ENCODE data around the gene MINDY4. TPM values are rescaled to one million over a fixed set of nuclear protein-coding genes. Genes with fewer than 3 reads are reported as not detected.

The MINDY4 gene
- total RNA-seq, 1 donor from 2014 or later: 4.1 TPM

DNA sequence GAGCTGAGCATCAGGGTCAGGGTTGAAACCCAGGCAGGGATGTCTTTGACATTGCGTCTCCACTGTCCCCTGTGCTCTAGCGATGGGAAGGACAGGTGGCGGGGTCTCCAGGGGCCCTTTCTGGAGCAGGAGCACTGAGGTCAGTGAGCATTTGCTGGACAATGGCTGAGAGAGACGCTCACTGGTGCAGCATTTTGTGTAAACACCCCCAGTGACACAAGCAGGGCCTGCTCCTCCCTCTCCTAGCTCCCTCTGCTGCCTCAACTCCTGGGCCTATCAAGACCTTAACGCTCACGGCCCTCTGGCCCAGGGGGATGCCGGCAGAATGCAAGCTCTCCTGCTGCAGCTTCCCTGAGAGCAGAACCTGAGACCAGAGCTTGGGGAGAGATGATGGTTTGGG, 36.7 kb upstream of the MINDY4 start:
- H3K9ac ChIP-seq (ENCODE audit: low read length): no peak overlapping the region
- no peaks in the 10 kb centered on the region for H3K4me1 ChIP-seq (ENCODE audit: insufficient read depth, low read length)
- no peak overlapping the region for H3K4me3 ChIP-seq (ENCODE audit: insufficient read depth, low read depth, low read length)
- H3K9me3 ChIP-seq (ENCODE audit: insufficient read depth, low read depth, low read length): no peaks in the 10 kb centered on the region
- Mint-ChIP-seq H3K36me3 (ENCODE audit: low read depth, unreplicated experiment) (no peaks in the 10 kb centered on the region), H3K27ac (ENCODE audit: unreplicated experiment) (no peak overlapping the region), H3K9me3 (ENCODE audit: unreplicated experiment) (peaks cover 12% of the 10 kb centered on the region), H3K4me1 (ENCODE audit: low read depth, unreplicated experiment) (no peaks in the 10 kb centered on the region), H3K27me3 (ENCODE audit: low read depth, unreplicated experiment) (peaks cover 57% of the 10 kb centered on the region), H3K4me3 (ENCODE audit: unreplicated experiment) (no peak overlapping the region)
- no peaks in the 10 kb centered on the region for H3K36me3 ChIP-seq (ENCODE audit: insufficient read depth, low read length)
- H4K20me1 ChIP-seq (ENCODE audit: insufficient read depth, low read length): no peaks in the 10 kb centered on the region
- H3K79me2 ChIP-seq (ENCODE audit: insufficient read depth, low read length): no peaks in the 10 kb centered on the region
- FAIRE-seq: no peak
- no peak overlapping the region for H2AFZ ChIP-seq (ENCODE audit: low read depth, low read length)
- H3K4me2 ChIP-seq (ENCODE audit: low read length): no peak overlapping the region
- no peak overlapping the region for H3K27ac ChIP-seq (ENCODE audit: low read depth, low read length)
- DNase-seq (ENCODE audit: low read depth): no peak
- H3K27me3 ChIP-seq (ENCODE audit: insufficient read depth, low read length): peaks cover 24% of the 10 kb centered on the region
- no peak for TF ChIP-seq CTCF (IDR thresholded peaks at IDR 0.05; ENCODE audit: insufficient read depth, low read depth, low read length)
- no peak for TF ChIP-seq EZH2 (IDR thresholded peaks at IDR 0.05; ENCODE audit: insufficient read depth, low read length)

- Histone ChIP-seq H3K27me3 (ENCODE audit: insufficient read depth, low read length) (peaks cover 19% of the 10 kb centered on the region), H4K20me1 (ENCODE audit: insufficient read depth, low read length) (no peaks in the 10 kb centered on the region), H3K36me3 (ENCODE audit: insufficient read depth, low read length) (no peaks in the 10 kb centered on the region), H3K9me3 (ENCODE audit: insufficient read depth, low read depth, low read length) (no peaks in the 10 kb centered on the region), H3K79me2 (ENCODE audit: insufficient read depth, low read length) (no peaks in the 10 kb centered on the region), H3K9ac (ENCODE audit: low read length) (no peak overlapping the region), H2AFZ (ENCODE audit: low read depth, low read length) (no peak overlapping the region), H3K4me3 (ENCODE audit: insufficient read depth, low read depth, low read length) (no peak overlapping the region), H3K27ac (ENCODE audit: low read depth, low read length) (no peak overlapping the region), H3K4me1 (ENCODE audit: insufficient read depth, low read length) (no peaks in the 10 kb centered on the region), H3K4me2 (ENCODE audit: low read length) (no peak overlapping the region)
- no peak for TF ChIP-seq EZH2 (IDR thresholded peaks at IDR 0.05; ENCODE audit: insufficient read depth, low read length)
- TF ChIP-seq CTCF (IDR thresholded peaks at IDR 0.05; ENCODE audit: insufficient read depth, low read depth, low read length): no peak
- peaks cover 12% of the 10 kb centered on the region for H3K9me3 Mint-ChIP-seq (ENCODE audit: unreplicated experiment)
- H3K4me3 Mint-ChIP-seq (ENCODE audit: unreplicated experiment): no peak overlapping the region
- no peak for DNase-seq (ENCODE audit: low read depth)
- H3K36me3 Mint-ChIP-seq (ENCODE audit: low read depth, unreplicated experiment): no peaks in the 10 kb centered on the region
- no peaks in the 10 kb centered on the region for H3K4me1 Mint-ChIP-seq (ENCODE audit: low read depth, unreplicated experiment)
- H3K27me3 Mint-ChIP-seq (ENCODE audit: low read depth, unreplicated experiment): peaks cover 56% of the 10 kb centered on the region
- FAIRE-seq: no peak
- no peak overlapping the region for H3K27ac Mint-ChIP-seq (ENCODE audit: unreplicated experiment)
These were observed 35.6 kb upstream of the MINDY4 start for GRCh38 chr7:30735631-30736030.

DNA sequence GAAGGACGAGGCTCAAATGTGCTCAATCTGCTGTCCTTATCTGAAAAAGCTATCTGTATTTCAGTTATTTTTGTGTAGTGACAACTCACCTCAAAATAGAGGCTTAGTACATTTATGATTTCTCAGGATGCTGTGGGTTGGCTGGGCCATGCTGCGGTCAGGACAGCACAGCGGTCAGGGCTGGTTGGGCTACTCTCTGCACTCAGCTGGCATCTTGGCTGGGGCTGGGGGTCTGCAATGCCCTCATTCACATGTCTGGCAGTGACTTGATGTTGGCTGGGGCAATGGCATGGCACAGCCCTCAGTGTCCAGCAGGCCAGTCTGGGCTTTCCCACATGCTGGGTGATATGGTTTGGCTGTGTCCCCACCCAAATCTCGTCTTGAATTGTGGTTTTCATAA, 34.9 kb upstream of the MINDY4 start:
- Mint-ChIP-seq H3K27me3 (ENCODE audit: low read depth, unreplicated experiment) (peaks cover 57% of the 10 kb centered on the region), H3K27ac (ENCODE audit: unreplicated experiment) (no peak overlapping the region), H3K4me1 (ENCODE audit: low read depth, unreplicated experiment) (no peaks in the 10 kb centered on the region), H3K4me3 (ENCODE audit: unreplicated experiment) (no peak overlapping the region), H3K36me3 (ENCODE audit: low read depth, unreplicated experiment) (no peaks in the 10 kb centered on the region), H3K9me3 (ENCODE audit: unreplicated experiment) (peaks cover 12% of the 10 kb centered on the region)
- Histone ChIP-seq H3K9me3 (ENCODE audit: insufficient read depth, low read depth, low read length) (no peaks in the 10 kb centered on the region), H3K4me1 (ENCODE audit: insufficient read depth, low read length) (no peaks in the 10 kb centered on the region), H3K9ac (ENCODE audit: low read length) (no peak overlapping the region), H3K79me2 (ENCODE audit: insufficient read depth, low read length) (no peaks in the 10 kb centered on the region), H3K36me3 (ENCODE audit: insufficient read depth, low read length) (no peaks in the 10 kb centered on the region), H3K4me3 (ENCODE audit: insufficient read depth, low read depth, low read length) (no peak overlapping the region), H2AFZ (ENCODE audit: low read depth, low read length) (no peak overlapping the region), H3K27ac (ENCODE audit: low read depth, low read length) (no peak overlapping the region), H3K27me3 (ENCODE audit: insufficient read depth, low read length) (peaks cover 18% of the 10 kb centered on the region), H4K20me1 (ENCODE audit: insufficient read depth, low read length) (no peaks in the 10 kb centered on the region), H3K4me2 (ENCODE audit: low read length) (no peak overlapping the region)
- FAIRE-seq (no peak), DNase-seq (ENCODE audit: low read depth) (no peak)
- no peak for TF ChIP-seq EZH2 (IDR thresholded peaks at IDR 0.05; ENCODE audit: insufficient read depth, low read length)
- TF ChIP-seq CTCF (IDR thresholded peaks at IDR 0.05; ENCODE audit: insufficient read depth, low read depth, low read length): no peak
